ENCODE measurements around the gene ZNF366.

The ZNF366 gene

DNA sequence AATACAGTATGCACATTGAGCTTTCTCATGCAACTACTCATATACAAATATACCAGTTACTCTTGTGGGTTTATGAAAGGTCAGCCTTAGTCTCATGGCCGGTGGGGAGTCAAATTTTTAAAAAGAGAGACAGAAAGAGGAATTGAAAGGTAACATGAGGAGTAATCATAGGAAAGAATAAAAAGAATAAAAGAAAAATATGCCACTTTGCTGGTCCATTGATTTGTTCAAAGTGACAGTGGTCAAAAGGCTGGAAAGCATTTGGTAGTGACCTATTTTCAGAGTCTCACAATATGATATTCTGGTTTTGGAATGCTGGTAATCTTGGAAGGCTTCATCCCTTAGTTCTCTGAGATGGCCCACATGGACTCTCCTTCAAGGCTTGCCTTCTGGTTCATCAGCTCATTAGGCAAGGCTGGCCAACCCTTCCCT lies 67.0 kb downstream of the ZNF366 start:
- TF ChIP-seq, protein P1, sequence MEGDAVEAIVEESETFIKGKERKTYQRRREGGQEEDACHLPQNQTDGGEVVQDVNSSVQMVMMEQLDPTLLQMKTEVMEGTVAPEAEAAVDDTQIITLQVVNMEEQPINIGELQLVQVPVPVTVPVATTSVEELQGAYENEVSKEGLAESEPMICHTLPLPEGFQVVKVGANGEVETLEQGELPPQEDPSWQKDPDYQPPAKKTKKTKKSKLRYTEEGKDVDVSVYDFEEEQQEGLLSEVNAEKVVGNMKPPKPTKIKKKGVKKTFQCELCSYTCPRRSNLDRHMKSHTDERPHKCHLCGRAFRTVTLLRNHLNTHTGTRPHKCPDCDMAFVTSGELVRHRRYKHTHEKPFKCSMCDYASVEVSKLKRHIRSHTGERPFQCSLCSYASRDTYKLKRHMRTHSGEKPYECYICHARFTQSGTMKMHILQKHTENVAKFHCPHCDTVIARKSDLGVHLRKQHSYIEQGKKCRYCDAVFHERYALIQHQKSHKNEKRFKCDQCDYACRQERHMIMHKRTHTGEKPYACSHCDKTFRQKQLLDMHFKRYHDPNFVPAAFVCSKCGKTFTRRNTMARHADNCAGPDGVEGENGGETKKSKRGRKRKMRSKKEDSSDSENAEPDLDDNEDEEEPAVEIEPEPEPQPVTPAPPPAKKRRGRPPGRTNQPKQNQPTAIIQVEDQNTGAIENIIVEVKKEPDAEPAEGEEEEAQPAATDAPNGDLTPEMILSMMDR (conservative IDR thresholded peaks at IDR 0.05) = no peak
- H3K27ac ChIP-seq = no peak overlapping the region

DNA sequence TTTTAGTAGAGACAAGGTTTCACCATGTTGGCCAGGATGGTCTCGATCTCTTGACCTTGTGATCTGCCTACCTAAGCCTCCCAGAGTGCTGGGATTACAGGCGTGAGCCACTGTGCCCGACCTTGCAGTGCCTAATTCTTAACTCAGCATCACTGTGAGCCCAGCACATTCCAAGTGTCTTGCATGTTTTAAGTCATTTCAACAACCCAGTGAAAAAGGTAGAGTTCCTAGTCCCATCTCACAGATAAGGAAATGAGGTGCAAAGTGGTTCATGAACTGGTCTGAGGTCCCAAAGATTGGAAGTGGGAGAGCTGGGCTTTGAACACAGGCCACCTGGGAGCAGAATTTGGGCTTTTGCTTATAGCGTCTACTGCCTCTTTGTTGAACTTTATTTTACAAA lies 68.0 kb downstream of the ZNF366 start:
- TF ChIP-seq, protein P1 (conservative IDR thresholded peaks at IDR 0.05) = no peak
- H3K27ac ChIP-seq = no peak overlapping the region

DNA sequence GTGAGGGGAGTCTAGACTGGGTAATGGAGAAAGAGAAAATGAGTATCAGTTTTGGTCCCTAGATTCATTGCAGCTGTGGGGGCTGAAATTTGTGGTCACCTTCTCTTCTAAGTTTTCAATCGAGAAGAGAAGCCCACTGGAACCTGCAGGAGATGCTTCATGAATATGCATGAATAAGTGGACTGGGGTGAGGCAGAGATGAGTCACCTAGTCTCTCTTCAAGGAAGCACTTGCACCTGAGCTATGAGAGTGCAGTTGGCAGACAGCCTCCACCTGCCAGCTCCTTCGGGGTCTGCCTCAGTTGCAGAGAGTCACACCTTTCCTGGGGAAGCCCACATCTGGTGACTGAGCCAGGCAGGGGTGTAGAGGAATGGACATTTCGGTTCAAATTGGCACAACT lies 69.1 kb downstream of the ZNF366 start:
- H3K27ac ChIP-seq = no peak overlapping the region
- TF ChIP-seq, protein P1 (conservative IDR thresholded peaks at IDR 0.05) = no peak

- TF ChIP-seq, protein P1 (conservative IDR thresholded peaks at IDR 0.05) = no peak
- no peak overlapping the region for H3K27ac ChIP-seq
These were observed 70.3 kb downstream of the ZNF366 start for GRCh38 chr5:72436796-72437471.

- TF ChIP-seq, protein P1 (conservative IDR thresholded peaks at IDR 0.05) = no peak
- H3K27ac ChIP-seq = no peak overlapping the region
These were observed 72.3 kb downstream of the ZNF366 start for GRCh38 chr5:72434781-72435437.

GRCh38 chr5:72434056-72434780 lies 73.0 kb downstream of the ZNF366 start:
- no peak overlapping the region for H3K27ac ChIP-seq

GRCh38 chr5:72433522-72433921 lies 73.7 kb downstream of the ZNF366 start:
- TF ChIP-seq, protein P1 (conservative IDR thresholded peaks at IDR 0.05) = no peak

More at GRCh38 chr5:72434056-72434780, 73.0 kb downstream of the ZNF366 start:
- TF ChIP-seq, protein P1 (conservative IDR thresholded peaks at IDR 0.05) = no peak

More at GRCh38 chr5:72433522-72433921, 73.7 kb downstream of the ZNF366 start:
- no peak overlapping the region for H3K27ac ChIP-seq
